SH-SY5Y (cell line): ENCODE results near the gene B4GALT6.
A peak's percentile ranks its signal among the peaks of the same experiment; 100 is the strongest.

Source experiments
- GATA2 ChIP-seq: IDR thresholded peaks from 2 replicates; pipeline ENCODE4 v1.6.1; 2011; ENCODE audit warnings: mild to moderate bottlenecking, low read depth, low read length
- GATA3 ChIP-seq: IDR thresholded peaks from 2 replicates; pipeline ENCODE4 v1.6.1; 2011; ENCODE audit warnings: low read depth, mild to moderate bottlenecking, low read length, moderate library complexity

B4GALT6 gene

DNA sequence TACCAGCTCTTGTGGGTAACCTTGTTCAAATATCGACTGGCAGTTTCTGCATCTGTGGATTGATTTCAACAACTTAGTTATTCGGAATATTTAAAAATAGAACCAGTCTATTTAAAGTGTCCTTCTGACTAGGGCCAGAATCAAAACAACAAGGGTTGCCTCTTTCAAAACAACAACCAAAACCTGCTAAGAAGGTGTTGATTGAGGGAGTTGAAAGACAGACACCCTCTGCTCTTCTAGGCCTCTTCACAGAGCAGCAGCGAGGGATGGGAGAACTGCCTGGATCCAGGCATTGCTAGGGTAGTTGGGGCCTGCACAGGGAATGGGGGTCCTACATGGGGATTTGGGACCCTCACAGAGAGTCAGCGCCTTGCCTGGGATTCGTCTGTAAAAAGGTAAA, 72.9 kb downstream of the B4GALT6 start:
- no peak for TF ChIP-seq GATA2
- TF ChIP-seq GATA3, result no peak

DNA sequence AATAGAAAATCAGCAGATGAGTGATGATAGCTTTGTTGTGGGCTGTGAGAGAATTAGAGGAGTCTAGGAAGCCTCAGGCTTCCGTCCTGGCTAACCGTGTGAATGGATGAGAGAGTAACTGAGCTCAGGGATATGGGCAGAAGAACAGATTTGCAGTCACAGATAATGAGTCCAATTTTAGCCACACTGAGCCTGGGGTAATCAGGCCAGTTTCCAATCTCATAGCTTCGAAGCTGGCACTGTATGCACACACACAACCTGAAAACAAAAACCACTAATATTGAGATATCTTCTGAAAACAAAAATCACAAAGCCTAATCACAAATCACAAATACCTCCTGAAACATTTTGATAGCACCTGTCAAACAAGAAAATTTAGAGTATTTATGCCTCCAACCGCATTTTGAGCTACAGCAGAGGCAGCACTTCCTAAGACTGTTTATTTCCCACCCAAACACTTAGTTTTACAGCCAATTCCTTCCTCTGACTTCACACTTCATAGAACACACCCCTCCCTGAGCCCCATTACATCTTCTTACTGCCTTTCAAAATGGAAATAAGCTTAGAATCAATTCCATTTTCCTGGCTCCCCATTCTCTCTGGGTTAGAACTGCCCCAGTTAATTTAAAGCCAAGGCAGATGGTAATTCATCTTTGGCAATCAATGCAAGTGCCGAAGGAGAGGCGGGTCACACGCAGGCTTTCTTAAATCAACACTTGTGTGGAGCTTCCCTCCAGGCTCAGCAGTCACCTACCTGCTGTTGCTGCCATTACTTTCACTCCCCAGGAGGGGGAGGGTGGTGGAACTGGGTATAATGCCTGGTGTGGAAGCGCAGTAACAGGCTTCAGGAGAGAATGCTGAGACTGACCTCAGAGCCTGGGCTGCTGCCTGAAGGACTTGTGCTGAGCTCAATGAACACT, 73.8 kb downstream of the B4GALT6 start:
- TF ChIP-seq GATA2, result 0 out of 2 replicates have a peak, but pooled peaks have one; percentile 6
- TF ChIP-seq GATA3, result no peak

DNA sequence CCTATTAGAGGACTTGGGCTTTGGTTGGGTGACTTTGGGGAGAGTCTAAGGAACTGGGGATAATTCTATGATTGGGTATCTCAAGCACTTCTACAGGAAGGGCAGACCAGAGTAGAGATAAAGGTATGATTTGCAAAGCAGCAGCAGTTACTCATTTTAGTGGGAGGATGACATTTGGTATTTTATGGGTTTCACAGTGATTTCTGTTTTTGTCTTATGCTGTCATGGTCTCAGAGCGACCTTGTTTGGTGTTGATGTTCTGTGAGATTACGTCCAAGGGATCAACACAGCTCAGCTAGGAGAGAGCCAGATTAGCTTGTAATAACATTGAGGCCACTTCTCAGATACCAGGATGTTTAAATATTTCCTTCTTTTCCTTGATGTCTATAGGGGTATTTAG, 74.5 kb downstream of the B4GALT6 start:
- TF ChIP-seq GATA2 (no peak), GATA3 (no peak)

DNA sequence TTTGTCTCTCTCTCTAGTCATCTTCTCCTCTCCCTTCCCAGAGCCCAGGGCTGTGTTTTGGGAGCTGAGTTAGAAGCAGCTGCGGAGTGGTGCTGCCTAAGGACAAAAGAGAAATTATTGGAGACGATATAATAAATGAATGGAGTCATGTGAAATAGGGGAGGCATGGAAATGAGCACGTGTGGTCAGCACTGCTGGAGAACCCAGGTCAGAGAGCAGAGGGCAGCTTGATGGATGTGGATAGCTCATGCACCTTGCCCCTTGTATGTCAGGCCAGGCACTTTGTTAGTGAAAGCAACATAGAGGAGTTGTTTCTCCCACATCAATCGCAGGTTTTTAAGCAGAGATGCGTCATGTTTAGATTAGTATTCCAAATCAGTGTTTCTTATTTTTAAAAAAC, 77.0 kb downstream of the B4GALT6 start:
- TF ChIP-seq GATA2, result no peak
- TF ChIP-seq GATA3, result no peak

DNA sequence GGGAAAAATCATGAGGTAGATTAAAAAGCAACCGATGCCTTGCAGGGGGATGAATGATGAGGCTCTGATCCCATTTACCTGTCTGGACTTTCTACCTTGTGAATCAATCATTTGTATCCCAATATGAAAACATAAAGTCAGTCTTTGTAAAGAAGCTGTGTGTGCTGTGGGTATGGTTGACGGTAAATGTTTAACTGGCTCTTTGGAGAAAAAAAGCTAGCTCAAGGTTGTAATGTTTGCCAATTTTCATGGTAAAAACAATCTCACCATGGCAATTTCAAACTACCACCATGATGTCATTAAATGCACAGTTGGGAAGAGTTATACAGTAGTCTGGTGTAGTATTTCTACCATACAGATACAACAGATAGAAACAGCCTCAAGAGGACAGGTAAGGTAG, 78.1 kb downstream of the B4GALT6 start:
- TF ChIP-seq GATA2, result no peak
- no peak for TF ChIP-seq GATA3

DNA sequence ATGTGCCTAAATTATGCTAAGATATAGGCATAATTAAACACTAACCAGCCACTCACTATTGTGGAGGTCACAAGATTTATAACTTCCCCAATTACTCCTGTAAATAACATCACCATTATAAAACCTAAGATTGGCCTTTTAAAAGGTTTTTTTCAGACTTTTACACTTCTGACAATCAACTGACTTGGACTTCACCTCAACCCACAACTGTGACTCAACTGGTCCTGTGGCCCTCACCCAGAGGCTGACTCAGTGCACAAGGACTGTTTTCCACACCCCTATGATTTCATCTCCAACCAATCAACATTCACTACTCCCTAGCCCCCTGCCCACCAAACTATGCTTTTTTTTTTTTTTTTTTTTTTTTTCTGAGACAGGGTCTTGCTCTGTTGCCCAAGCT, 81.1 kb downstream of the B4GALT6 start:
- TF ChIP-seq GATA2, result no peak
- TF ChIP-seq GATA3, result no peak

DNA sequence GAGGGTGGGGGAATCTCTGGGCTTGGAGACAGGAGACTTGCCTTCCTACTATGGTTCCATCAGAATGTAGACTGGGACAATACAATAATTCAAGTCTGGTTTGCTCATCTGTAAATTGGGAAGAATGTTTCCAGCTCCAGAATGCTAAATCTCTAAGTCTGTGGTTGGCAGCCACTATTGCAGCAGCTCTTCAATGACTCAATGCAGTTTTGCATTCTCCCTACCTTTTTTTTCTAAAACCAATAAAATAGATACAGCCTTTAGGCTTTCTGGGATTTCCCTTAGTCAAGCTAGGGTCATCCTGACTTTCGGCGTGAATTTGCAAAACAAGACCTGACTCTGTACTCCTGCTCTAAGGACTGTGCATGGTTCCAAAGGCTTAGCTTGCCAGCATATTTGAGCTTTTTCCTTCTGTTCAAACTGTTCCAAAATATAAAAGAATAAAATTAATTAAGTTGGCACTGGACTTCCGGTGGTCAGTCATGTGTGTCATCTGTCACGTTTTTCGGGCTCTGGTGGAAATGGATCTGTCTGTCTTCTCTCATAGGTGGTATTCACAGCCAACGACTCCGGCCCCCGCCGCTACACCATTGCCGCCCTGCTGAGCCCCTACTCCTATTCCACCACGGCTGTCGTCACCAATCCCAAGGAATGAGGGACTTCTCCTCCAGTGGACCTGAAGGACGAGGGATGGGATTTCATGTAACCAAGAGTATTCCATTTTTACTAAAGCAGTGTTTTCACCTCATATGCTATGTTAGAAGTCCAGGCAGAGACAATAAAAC, 86.2 kb downstream of the B4GALT6 start:
- no peak for TF ChIP-seq GATA2
- no peak for TF ChIP-seq GATA3

DNA sequence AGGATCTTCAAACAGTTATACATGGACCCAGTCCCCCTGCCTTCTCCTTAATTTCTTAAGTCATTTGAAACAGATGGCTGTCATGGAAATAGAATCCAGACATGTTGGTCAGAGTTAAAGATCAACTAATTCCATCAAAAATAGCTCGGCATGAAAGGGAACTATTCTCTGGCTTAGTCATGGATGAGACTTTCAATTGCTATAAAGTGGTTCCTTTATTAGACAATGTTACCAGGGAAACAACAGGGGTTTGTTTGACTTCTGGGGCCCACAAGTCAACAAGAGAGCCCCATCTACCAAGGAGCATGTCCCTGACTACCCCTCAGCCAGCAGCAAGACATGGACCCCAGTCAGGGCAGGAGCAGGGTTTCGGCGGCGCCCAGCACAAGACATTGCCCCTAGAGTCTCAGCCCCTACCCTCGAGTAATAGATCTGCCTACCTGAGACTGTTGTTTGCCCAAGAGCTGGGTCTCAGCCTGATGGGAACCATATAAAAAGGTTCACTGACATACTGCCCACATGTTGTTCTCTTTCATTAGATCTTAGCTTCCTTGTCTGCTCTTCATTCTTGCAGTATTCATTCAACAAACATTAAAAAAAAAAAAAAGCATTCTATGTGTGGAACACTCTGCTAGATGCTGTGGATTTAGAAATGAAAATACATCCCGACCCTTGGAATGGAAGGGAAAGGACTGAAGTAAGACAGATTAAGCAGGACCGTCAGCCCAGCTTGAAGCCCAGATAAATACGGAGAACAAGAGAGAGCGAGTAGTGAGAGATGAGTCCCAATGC, 88.1 kb downstream of the B4GALT6 start:
- TF ChIP-seq GATA3, result no peak
- no peak for TF ChIP-seq GATA2

DNA sequence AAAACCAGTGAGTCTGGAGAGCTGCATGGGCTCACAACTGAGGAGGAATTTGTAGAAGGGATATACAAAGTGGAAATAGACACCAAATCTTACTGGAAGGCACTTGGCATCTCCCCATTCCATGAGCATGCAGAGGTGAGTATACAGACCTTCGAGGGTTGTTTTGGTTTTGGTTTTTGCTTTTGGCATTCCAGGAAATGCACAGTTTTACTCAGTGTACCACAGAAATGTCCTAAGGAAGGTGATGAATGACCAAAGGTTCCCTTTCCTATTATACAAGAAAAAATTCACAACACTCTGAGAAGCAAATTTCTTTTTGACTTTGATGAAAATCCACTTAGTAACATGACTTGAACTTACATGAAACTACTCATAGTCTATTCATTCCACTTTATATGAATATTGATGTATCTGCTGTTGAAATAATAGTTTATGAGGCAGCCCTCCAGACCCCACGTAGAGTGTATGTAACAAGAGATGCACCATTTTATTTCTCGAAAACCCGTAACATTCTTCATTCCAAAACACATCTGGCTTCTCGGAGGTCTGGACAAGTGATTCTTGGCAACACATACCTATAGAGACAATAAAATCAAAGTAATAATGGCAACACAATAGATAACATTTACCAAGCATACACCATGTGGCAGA, 89.1 kb downstream of the B4GALT6 start:
- TF ChIP-seq GATA2, result no peak
- TF ChIP-seq GATA3, result no peak

DNA sequence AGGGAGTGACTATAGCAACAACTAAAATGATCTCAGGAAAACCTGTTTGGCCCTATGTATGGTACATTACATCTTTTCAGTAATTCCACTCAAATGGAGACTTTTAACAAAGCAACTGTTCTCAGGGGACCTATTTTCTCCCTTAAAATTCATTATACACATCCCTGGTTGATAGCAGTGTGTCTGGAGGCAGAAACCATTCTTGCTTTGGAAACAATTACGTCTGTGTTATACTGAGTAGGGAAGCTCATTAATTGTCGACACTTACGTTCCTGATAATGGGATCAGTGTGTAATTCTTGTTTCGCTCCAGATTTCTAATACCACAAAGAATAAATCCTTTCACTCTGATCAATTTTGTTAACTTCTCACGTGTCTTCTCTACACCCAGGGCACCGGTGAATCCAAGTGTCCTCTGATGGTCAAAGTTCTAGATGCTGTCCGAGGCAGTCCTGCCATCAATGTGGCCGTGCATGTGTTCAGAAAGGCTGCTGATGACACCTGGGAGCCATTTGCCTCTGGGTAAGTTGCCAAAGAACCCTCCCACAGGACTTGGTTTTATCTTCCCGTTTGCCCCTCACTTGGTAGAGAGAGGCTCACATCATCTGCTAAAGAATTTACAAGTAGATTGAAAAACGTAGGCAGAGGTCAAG, 91.7 kb downstream of the B4GALT6 start:
- no peak for TF ChIP-seq GATA3
- no peak for TF ChIP-seq GATA2

DNA sequence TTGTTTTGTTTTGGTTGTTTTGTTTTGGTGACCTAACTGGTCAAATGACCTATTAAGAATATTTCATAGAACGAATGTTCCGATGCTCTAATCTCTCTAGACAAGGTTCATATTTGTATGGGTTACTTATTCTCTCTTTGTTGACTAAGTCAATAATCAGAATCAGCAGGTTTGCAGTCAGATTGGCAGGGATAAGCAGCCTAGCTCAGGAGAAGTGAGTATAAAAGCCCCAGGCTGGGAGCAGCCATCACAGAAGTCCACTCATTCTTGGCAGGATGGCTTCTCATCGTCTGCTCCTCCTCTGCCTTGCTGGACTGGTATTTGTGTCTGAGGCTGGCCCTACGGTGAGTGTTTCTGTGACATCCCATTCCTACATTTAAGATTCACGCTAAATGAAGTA, 92.8 kb downstream of the B4GALT6 start, which contains the start of gene TTR:
Gene TTR, plus strand, starts transcription at position 250 of the 400 bp plus-strand sequence. Its CDS starts 26 bp downstream, at position 276.
- TF ChIP-seq GATA2 (no peak), GATA3 (no peak)

DNA sequence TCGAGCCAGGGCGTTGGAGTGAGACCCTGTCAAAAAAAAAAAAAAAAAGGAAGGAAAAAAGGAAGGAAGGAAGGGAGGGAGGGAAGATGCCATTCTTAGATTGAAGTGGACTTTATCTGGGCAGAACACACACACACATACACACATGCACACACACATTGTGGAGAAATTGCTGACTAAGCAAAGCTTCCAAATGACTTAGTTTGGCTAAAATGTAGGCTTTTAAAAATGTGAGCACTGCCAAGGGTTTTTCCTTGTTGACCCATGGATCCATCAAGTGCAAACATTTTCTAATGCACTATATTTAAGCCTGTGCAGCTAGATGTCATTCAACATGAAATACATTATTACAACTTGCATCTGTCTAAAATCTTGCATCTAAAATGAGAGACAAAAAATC, 93.3 kb downstream of the B4GALT6 start:
- TF ChIP-seq GATA3, result no peak
- no peak for TF ChIP-seq GATA2

DNA sequence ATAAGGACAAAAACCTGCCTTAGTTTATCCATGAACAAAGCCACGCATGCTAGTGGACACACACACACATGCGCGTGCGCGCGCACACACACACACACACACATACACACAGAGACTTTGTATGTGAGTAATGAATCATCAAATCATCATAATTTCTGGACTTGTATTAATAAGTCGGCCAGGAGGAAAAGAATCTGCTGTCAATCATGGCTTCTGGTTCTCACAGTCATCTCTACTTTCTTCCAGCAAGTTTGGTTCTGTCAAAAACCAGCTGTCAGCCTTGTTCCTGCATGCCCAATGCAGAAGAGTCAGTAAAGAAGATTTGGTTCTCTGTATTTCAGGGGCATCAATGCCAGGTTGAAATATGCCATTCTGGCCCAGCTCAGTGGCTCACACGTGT, 93.8 kb downstream of the B4GALT6 start:
- TF ChIP-seq GATA2, result no peak
- TF ChIP-seq GATA3, result no peak
